Spinal cord (tissue), 10 donors: ENCODE measurements around the gene SSH2. TPM values are rescaled to one million over a fixed set of nuclear protein-coding genes. Genes with fewer than 3 reads are reported as not detected.

Source experiments
- DNase-seq, 6 donors: peaks; one replicate each; pipeline versions ENCODE4 v3.0.0 to v3.0.0-alpha.2; 2013 to 2015; ENCODE audit warnings: low spot score in 6 of 6, low read depth in 4 of 6
- H3K27ac ChIP-seq: one replicate; pipeline ENCODE4 v1.5.1; 2013; ENCODE audit warnings: low read depth, low read length, control low read depth
- H3K27me3 ChIP-seq: one replicate; pipeline ENCODE4 v1.6.1; 2013; ENCODE audit warnings: low read length; ENCODE audit not compliant: control insufficient read depth, insufficient read depth
- H3K36me3 ChIP-seq: one replicate; pipeline ENCODE4 v1.6.1; 2013; ENCODE audit warnings: low read length; ENCODE audit not compliant: control insufficient read depth, insufficient read depth
- H3K4me1 ChIP-seq: one replicate; pipeline ENCODE4 v1.6.1; 2013; ENCODE audit warnings: low read length; ENCODE audit not compliant: control insufficient read depth, insufficient read depth
- H3K4me3 ChIP-seq: one replicate; pipeline ENCODE4 v1.5.1; 2013; ENCODE audit warnings: low read depth, low read length, control low read depth
- H3K9me3 ChIP-seq: one replicate; pipeline ENCODE4 v1.6.1; 2013; ENCODE audit warnings: low read length; ENCODE audit not compliant: control insufficient read depth, insufficient read depth
- WGBS: methylation state at CpG from one replicate; pipeline ENCODE4 v1.1.5; 2013; ENCODE audit warnings: missing lambda C conversion rate; ENCODE audit not compliant: insufficient coverage; 5-methylcytosine and 5-hydroxymethylcytosine counted together
- polyA plus RNA-seq, 2 donors: library from polyadenylated mRNA; unstranded; fragments of 120-200 nt; gene quantifications; one replicate each; pipeline ENCODE4 v1.2.1, GENCODE V29; 2013; ENCODE audit not compliant: insufficient read length in 2 of 2
- total RNA-seq, 2 donors: library from RNA; depleted of rRNA in 1 of 2; stranded (reverse); fragments of 120-200 nt in 1 of 2; fragments of >200 nt in 1 of 2; gene quantifications; one replicate each; pipeline versions ENCODE4 v1.2.3 to v1.2.4, GENCODE V29; 2013 to 2014
- donor health status: healthy.

Gene SSH2
- total and polyA plus RNA-seq, 4 donors: 22.5 to 26.6 (median 23.4) TPM

DNA sequence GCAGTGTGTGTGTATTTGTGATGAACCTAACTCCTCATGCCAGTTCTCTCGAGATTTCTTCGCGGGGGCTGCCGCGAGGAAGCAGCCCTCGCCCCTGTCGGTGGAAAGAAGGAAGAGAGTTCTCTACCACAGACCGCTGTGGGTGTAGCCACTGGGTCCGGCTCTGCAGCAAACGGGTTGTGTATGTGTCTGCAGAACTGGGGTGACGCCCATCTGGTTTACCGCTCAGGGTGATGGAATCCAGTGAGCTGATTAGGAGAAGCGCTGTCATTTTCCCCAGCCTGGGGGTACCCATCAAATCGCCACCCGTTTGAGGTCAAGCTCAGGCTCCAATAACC, 315.0 kb downstream of the SSH2 start:
- WGBS: 32% methylated on average over 13 of the region's 15 CpGs

GRCh38 chr17:29614349-29615047, 315.5 kb downstream of the SSH2 start:
- DNase-seq: peak in 2 of 6 donors; percentile 29 to 54
- no peak overlapping the region for H3K4me3 ChIP-seq
- H3K4me1 ChIP-seq: peaks cover 65% of the 10 kb centered on the region
- H3K27ac ChIP-seq: peak overlapping the region; percentile 64
- no peaks in the 10 kb centered on the region for H3K9me3 ChIP-seq
- 36% methylated on average over 5 of the region's 16 CpGs for WGBS
- peaks cover 32% of the 10 kb centered on the region for H3K36me3 ChIP-seq
- H3K27me3 ChIP-seq: peaks cover 42% of the 10 kb centered on the region

More for the DNA sequence above, 315.0 kb downstream of the SSH2 start:
- Histone ChIP-seq H3K9me3 (no peaks in the 10 kb centered on the region), H3K27ac (peak overlapping the region; percentile 64), H3K4me3 (peak overlapping the region; percentile 14), H3K4me1 (peaks cover 65% of the 10 kb centered on the region), H3K27me3 (peaks cover 46% of the 10 kb centered on the region), H3K36me3 (peaks cover 32% of the 10 kb centered on the region)
- DNase-seq: peak in 2 of 6 donors; percentile 44 to 63

DNA sequence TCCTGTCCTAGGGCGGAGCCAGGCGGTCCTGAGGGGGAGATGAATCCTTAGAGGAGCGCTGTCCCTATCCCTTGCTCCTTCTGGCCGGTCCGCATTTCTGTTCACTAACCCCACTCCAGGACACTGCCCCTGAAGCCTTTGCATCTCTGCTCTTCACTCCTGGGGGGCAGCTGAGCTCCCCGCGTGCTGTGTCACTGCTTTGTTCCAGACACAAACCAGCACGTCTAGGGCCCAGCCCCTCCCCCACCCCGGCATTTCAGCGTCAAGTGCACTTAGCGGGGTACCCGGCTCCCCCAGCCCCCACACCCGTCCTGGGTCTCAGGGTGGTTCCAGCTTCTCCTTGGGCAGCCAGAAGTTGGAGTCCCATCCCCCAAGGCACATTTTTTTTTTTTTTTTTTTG, 316.2 kb downstream of the SSH2 start:
- Histone ChIP-seq H3K4me1 (peaks cover 60% of the 10 kb centered on the region), H3K36me3 (peaks cover 38% of the 10 kb centered on the region), H3K27ac (peak overlapping the region; percentile 64), H3K27me3 (peaks cover 36% of the 10 kb centered on the region), H3K4me3 (peak overlapping the region; percentile 11), H3K9me3 (no peaks in the 10 kb centered on the region)
- no peak for DNase-seq
- WGBS: 40% methylated on average over 12 of the region's 13 CpGs

- peaks cover 31% of the 10 kb centered on the region for H3K27me3 ChIP-seq
- no peak overlapping the region for H3K27ac ChIP-seq
- peak in 4 of 6 donors; percentile 67 to 95 (median 82) for DNase-seq
- 7% methylated on average over 50 of the region's 50 CpGs for WGBS
- H3K4me3 ChIP-seq: peak overlapping the region; percentile 11
- peaks cover 42% of the 10 kb centered on the region for H3K36me3 ChIP-seq
- peaks cover 55% of the 10 kb centered on the region for H3K4me1 ChIP-seq
- no peaks in the 10 kb centered on the region for H3K9me3 ChIP-seq
Observed at GRCh38 chr17:29613352-29613837, 316.6 kb downstream of the SSH2 start.

DNA sequence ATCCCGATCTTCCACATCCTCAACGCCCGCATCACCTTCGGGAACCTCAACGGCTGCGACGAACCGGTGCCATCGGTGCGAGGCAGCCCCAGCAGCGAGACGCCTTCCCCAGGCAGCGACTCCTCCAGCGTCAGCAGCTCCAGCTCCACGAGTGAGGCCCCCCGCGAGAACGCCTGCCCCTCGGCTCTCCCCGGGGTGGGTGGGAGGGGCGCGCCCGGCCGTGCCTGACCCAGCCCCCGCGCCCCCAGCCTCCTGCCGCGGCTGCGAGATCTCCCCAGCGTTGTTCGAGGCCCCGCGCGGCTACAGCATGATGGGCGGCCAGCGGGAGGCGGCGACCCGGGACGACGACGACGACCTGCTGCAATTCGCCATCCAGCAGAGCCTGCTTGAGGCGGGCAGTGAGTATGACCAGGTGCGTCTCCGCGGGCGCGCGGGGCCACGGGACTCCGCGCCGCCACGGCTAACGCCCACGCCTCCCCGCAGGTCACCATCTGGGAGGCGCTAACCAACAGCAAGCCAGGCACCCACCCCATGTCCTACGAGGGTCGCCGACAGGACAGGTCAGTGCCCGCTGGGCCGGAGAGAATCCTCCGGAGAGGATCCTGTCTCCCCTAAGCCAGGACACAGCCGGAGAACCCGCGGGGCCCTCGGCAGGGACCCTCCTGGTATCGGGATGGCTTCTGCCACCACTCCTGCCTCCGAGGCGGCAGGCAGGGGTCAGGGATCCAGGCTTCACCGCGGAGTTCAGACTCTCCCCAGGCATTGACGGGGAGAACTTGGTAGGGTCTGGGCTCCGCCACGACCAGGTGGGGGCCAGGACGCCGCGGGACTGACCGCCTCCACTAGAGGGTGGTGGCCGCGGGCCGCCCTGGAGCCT, 317.4 kb downstream of the SSH2 start:
- Histone ChIP-seq H3K27me3 (peaks cover 24% of the 10 kb centered on the region), H3K27ac (no peak overlapping the region)

DNA sequence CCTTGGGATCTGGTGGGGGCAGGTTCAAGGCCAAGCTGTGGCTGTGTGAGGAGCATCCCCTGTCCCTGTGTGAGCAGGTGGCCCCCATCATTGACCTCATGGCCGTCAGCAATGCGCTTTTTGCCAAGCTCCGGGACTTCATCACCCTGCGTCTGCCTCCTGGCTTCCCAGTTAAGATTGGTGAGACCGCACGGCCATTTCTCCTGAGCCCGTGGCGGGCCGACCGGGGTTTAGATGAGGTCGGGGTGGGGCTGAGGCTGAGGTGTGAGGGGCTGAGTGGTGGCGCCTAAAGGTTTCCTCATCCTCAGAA, 318.0 kb downstream of the SSH2 start:
- H3K4me3 ChIP-seq: no peak overlapping the region
- H3K27me3 ChIP-seq: peaks cover 18% of the 10 kb centered on the region
- H3K4me1 ChIP-seq: peaks cover 42% of the 10 kb centered on the region
- H3K27ac ChIP-seq: no peak overlapping the region
- peaks cover 51% of the 10 kb centered on the region for H3K36me3 ChIP-seq
- no peak for DNase-seq
- H3K9me3 ChIP-seq: no peaks in the 10 kb centered on the region
- WGBS: 96% methylated on average over 7 of the region's 12 CpGs

More for the DNA sequence above, 317.4 kb downstream of the SSH2 start:
- peaks cover 48% of the 10 kb centered on the region for H3K4me1 ChIP-seq
- no peak for DNase-seq
- peaks cover 48% of the 10 kb centered on the region for H3K36me3 ChIP-seq
- no peaks in the 10 kb centered on the region for H3K9me3 ChIP-seq
- 43% methylated on average over 75 of the region's 85 CpGs for WGBS
- H3K4me3 ChIP-seq: peak overlapping the region; percentile 9

- Histone ChIP-seq H3K27ac (no peak overlapping the region), H3K4me3 (no peak overlapping the region), H3K27me3 (peaks cover 13% of the 10 kb centered on the region), H3K4me1 (peaks cover 37% of the 10 kb centered on the region), H3K36me3 (peaks cover 51% of the 10 kb centered on the region), H3K9me3 (no peaks in the 10 kb centered on the region)
- WGBS: 95% methylated on average over 6 of the region's 11 CpGs
- no peak for DNase-seq
Observed at GRCh38 chr17:29611351-29612093, 318.5 kb downstream of the SSH2 start.

DNA sequence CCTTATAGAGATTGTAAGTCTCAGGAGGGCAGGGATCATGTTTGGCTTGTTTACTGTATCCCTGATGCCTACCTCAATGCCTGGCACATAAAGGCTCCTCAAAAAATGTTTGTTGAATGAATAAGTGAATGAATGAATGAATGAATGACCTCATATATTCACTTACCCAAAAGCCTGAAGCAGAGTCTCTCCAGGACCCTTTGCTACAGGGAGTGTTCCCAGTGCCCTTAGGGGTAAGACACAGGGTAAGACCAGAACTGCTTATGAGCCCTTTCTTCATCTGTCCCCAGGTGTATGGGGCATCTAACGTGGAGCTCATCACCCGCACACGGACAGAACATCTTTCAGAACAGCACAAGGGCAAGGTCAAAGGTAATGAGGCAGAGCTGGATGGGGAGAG, 319.6 kb downstream of the SSH2 start:
- WGBS: no CpG with 5 or more reads among the region's 3 CpGs
- Histone ChIP-seq H3K36me3 (peaks cover 51% of the 10 kb centered on the region), H3K27me3 (peaks cover 3% of the 10 kb centered on the region), H3K9me3 (no peaks in the 10 kb centered on the region), H3K4me1 (peaks cover 25% of the 10 kb centered on the region), H3K4me3 (no peak overlapping the region), H3K27ac (no peak overlapping the region)
- DNase-seq: no peak

- WGBS: 93% methylated on average over 13 of the region's 15 CpGs
- H3K4me3 ChIP-seq: no peak overlapping the region
- peaks cover 11% of the 10 kb centered on the region for H3K4me1 ChIP-seq
- H3K27ac ChIP-seq: no peak overlapping the region
- H3K36me3 ChIP-seq: peaks cover 42% of the 10 kb centered on the region
- H3K27me3 ChIP-seq: peaks cover 3% of the 10 kb centered on the region
- DNase-seq: no peak
- no peaks in the 10 kb centered on the region for H3K9me3 ChIP-seq
Observed at GRCh38 chr17:29608986-29609385, 321.0 kb downstream of the SSH2 start.
